H1 (cell line): ENCODE data around the gene P3H2. TPM values are rescaled to one million over a fixed set of nuclear protein-coding genes. Genes with fewer than 3 reads are reported as not detected.

ENCODE experiments used
- CTCF ChIA-PET: fragments of 300-600 bp; sonication (Branson Sonifier 250); formaldehyde crosslinking; loops from one replicate; lab custom pipeline; 2021; ENCODE audit not compliant: partially characterized antibody; lab: Charles Lee
- POLR2A ChIA-PET: fragments of 300-600 bp; sonication (Branson Sonifier 250); formaldehyde crosslinking; loops from one replicate; lab custom pipeline; 2021; ENCODE audit warnings: inconsistent platforms; ENCODE audit not compliant: partially characterized antibody; lab: Charles Lee
- DNase-seq, 2 experiments: peaks; one replicate each; pipeline versions ENCODE4 v3.0.0 to v3.0.0-alpha.2; 2010 to 2022; ENCODE audit warnings: low spot score in 2 of 2, low read depth in 1 of 2, mixed read lengths in 1 of 2
- FAIRE-seq: peaks from 2 replicates; lab custom pipeline; 2011; peaks lifted over from hg19 to GRCh38; lab: Jason Lieb, UNC
- H2AFZ ChIP-seq: 2 replicates; pipeline ENCODE4 v1.8.1; 2012; ENCODE audit warnings: low read length, inconsistent platforms
- H2AK5ac ChIP-seq: 2 replicates; pipeline ENCODE4 v1.6.1; 2013; ENCODE audit warnings: low read depth, low read length
- H2BK120ac ChIP-seq: replicated peaks from 2 replicates; pipeline ENCODE3; 2013; ENCODE audit warnings: low read depth, low read length, inconsistent platforms
- H2BK12ac ChIP-seq: 2 replicates; pipeline ENCODE4 v1.6.1; 2013; ENCODE audit warnings: low read depth, low read length
- H2BK15ac ChIP-seq: 2 replicates; pipeline ENCODE4 v1.6.1; 2013; ENCODE audit warnings: low read length
- H2BK20ac ChIP-seq: 2 replicates; pipeline ENCODE4 v1.6.1; 2013; ENCODE audit warnings: low read length
- H2BK5ac ChIP-seq: 2 replicates; pipeline ENCODE4 v1.6.1; 2013; ENCODE audit warnings: low read depth, low read length
- H3K14ac ChIP-seq: 2 replicates; pipeline ENCODE4 v1.6.1; 2013; ENCODE audit warnings: inconsistent platforms; ENCODE audit not compliant: insufficient read length
- H3K18ac ChIP-seq: 2 replicates; pipeline ENCODE4 v1.6.1; 2013; ENCODE audit warnings: low read length; ENCODE audit errors: extremely low read depth
- H3K23ac ChIP-seq: 2 replicates; pipeline ENCODE4 v1.6.1; 2013; ENCODE audit warnings: inconsistent platforms; ENCODE audit not compliant: insufficient read length
- H3K23me2 ChIP-seq: 2 replicates; pipeline ENCODE4 v1.6.1; 2013; ENCODE audit warnings: low read depth, low read length
- H3K27ac ChIP-seq: 2 replicates; pipeline ENCODE4 v1.6.1; 2011; ENCODE audit warnings: low read depth, low read length, inconsistent platforms
- H3K27me3 ChIP-seq, 4 experiments: replicated peaks in 1 of 4; 1 replicate in 1 of 4; 2 replicates in 3 of 4; pipeline versions ENCODE4 v1.6.1 to v1.8.1; 2011 to 2013; ENCODE audit warnings: low read length in 3 of 4, mild to moderate bottlenecking in 3 of 4, inconsistent platforms in 2 of 4, mixed read lengths in 2 of 4, moderate library complexity in 1 of 4; ENCODE audit not compliant: control insufficient read depth in 3 of 4, insufficient read depth in 3 of 4; ENCODE audit errors: extremely low read depth in 1 of 4
- H3K36me3 ChIP-seq, 4 experiments: 2 replicates each; pipeline versions ENCODE4 v1.6.1 to v1.8.1; 2011 to 2013; ENCODE audit warnings: mild to moderate bottlenecking in 4 of 4, low read length in 3 of 4, moderate library complexity in 2 of 4, control low read depth in 1 of 4, inconsistent platforms in 1 of 4; ENCODE audit not compliant: insufficient read depth in 4 of 4, control insufficient read depth in 2 of 4
- H3K4ac ChIP-seq: replicated peaks from 2 replicates; pipeline ENCODE3; 2013; ENCODE audit warnings: low read length, low read depth, mixed read lengths, inconsistent platforms; ENCODE audit not compliant: insufficient read length
- H3K4me1 ChIP-seq, 4 experiments: replicated peaks in 1 of 4; 1 replicate in 1 of 4; 2 replicates in 3 of 4; pipeline versions ENCODE4 v1.6.1 to v1.8.1; 2011 to 2013; ENCODE audit warnings: low read length in 3 of 4, inconsistent platforms in 2 of 4, mixed read lengths in 1 of 4; ENCODE audit not compliant: insufficient read depth in 4 of 4, control insufficient read depth in 3 of 4
- H3K4me2 ChIP-seq, 2 experiments: 2 replicates each; pipeline versions ENCODE4 v1.6.1 to v1.8.1; 2011 to 2013; ENCODE audit warnings: low read depth in 2 of 2, low read length in 2 of 2, control low read depth in 1 of 2, inconsistent platforms in 1 of 2, mild to moderate bottlenecking in 1 of 2; ENCODE audit not compliant: insufficient read depth in 1 of 2
- H3K4me3 ChIP-seq, 4 experiments: fragments of 200-600, 300-600 bp in 1 of 4; sonication (generic), shearing (Covaris generic), sonication (Bioruptor Twin) in 1 of 4; 2 replicates each; pipeline versions ENCODE4 v1.5.1 to v1.8.1; 2011 to 2016; ENCODE audit warnings: low read length in 4 of 4, low read depth in 3 of 4, control low read depth in 2 of 4, inconsistent platforms in 2 of 4, mild to moderate bottlenecking in 2 of 4, mixed read lengths in 1 of 4, moderate library complexity in 1 of 4; ENCODE audit not compliant: insufficient read depth in 2 of 4; ENCODE audit errors: extremely low read depth in 1 of 4
- H3K56ac ChIP-seq: replicated peaks from 2 replicates; pipeline ENCODE3; 2013; ENCODE audit warnings: low read depth, mild to moderate bottlenecking, mixed read lengths, low read length, inconsistent platforms; ENCODE audit not compliant: insufficient read length
- H3K79me1 ChIP-seq: 2 replicates; pipeline ENCODE4 v1.6.1; 2013; ENCODE audit warnings: low read depth, low read length, control low read depth
- H3K79me2 ChIP-seq, 2 experiments: 2 replicates each; pipeline versions ENCODE4 v1.6.1 to v1.8.1; 2012 to 2013; ENCODE audit warnings: low read length in 2 of 2, mild to moderate bottlenecking in 2 of 2, inconsistent platforms in 1 of 2; ENCODE audit not compliant: insufficient read depth in 2 of 2, control insufficient read depth in 1 of 2
- H3K9ac ChIP-seq, 4 experiments: replicated peaks in 1 of 4; 1 replicate in 1 of 4; 2 replicates in 3 of 4; pipeline versions ENCODE4 v1.6.1 to v1.8.1; 2011 to 2013; ENCODE audit warnings: low read depth in 3 of 4, low read length in 3 of 4, control low read depth in 2 of 4, mild to moderate bottlenecking in 2 of 4, moderate library complexity in 2 of 4, inconsistent platforms in 1 of 4; ENCODE audit errors: extremely low read depth in 1 of 4
- H3K9me3 ChIP-seq, 2 experiments: 2 replicates each; pipeline versions ENCODE4 v1.6.1 to v1.8.1; 2012 to 2013; ENCODE audit warnings: mild to moderate bottlenecking in 2 of 2, moderate library complexity in 2 of 2, control low read depth in 1 of 2, inconsistent platforms in 1 of 2, low read depth in 1 of 2, low read length in 1 of 2, mixed read lengths in 1 of 2; ENCODE audit not compliant: insufficient read depth in 2 of 2
- H4K20me1 ChIP-seq, 2 experiments: replicated peaks in 1 of 2; 2 replicates each; pipeline versions ENCODE3 to v1.8.1; 2011 to 2013; ENCODE audit warnings: inconsistent platforms in 2 of 2, low read length in 2 of 2, mild to moderate bottlenecking in 1 of 2; ENCODE audit not compliant: insufficient read depth in 2 of 2, control insufficient read depth in 1 of 2
- H4K5ac ChIP-seq: 2 replicates; pipeline ENCODE4 v1.6.1; 2013; ENCODE audit warnings: low read length, low read depth, mixed read lengths, inconsistent platforms; ENCODE audit not compliant: insufficient read length
- H4K8ac ChIP-seq: 2 replicates; pipeline ENCODE4 v1.8.0; 2013; ENCODE audit warnings: mild to moderate bottlenecking, moderate library complexity, low read length, inconsistent platforms; ENCODE audit not compliant: insufficient read depth; ENCODE audit errors: extremely low read depth
- H4K91ac ChIP-seq: replicated peaks from 2 replicates; pipeline ENCODE3; 2013; ENCODE audit warnings: low read length, mixed read lengths, inconsistent platforms; ENCODE audit not compliant: insufficient read length
- SIN3A ChIP-seq, 2 experiments: IDR thresholded peaks in 1 of 2; conservative IDR thresholded peaks in 1 of 2; 2 replicates each; pipeline ENCODE4 v1.6.1; 2011 to 2012; ENCODE audit warnings: low read length in 2 of 2, improper control_type of control experiment in 1 of 2, low read depth in 1 of 2, mild to moderate bottlenecking in 1 of 2
- TAF7 ChIP-seq: optimal IDR thresholded peaks from 2 replicates; pipeline ENCODE3; 2011; ENCODE audit warnings: low read depth, mild to moderate bottlenecking, inconsistent platforms, low read length, moderate library complexity, borderline replicate concordance
- TEAD4 ChIP-seq: IDR thresholded peaks from 2 replicates; pipeline ENCODE4 v1.6.1; 2012; ENCODE audit warnings: low read depth, low read length, inconsistent platforms, mixed read lengths
- WGBS, 2 experiments: shearing (Covaris generic) in 1 of 2; methylation state at CpG; one replicate each; pipeline versions ENCODE4 v1.1.6 to v1.1.7; 2013 to 2015; ENCODE audit warnings: low lambda C conversion rate in 2 of 2, mixed read lengths in 2 of 2, inconsistent platforms in 1 of 2, low coverage in 1 of 2, missing lambda C conversion rate in 1 of 2; ENCODE audit not compliant: insufficient replicate concordance in 2 of 2, insufficient coverage in 1 of 2, insufficient read length in 1 of 2; ENCODE audit errors: extremely low coverage in 1 of 2, missing lambda C conversion rate in 1 of 2; 5-methylcytosine and 5-hydroxymethylcytosine counted together
- polyA plus RNA-seq, 7 experiments: library from polyadenylated mRNA; depleted of rRNA in 3 of 7; stranded (reverse) in 5 of 7; unstranded in 2 of 7; fragments of >200 nt in 5 of 7; fragments of 200-250 nt in 2 of 7; gene quantifications; 1 replicate in 5 of 7; 2 replicates in 1 of 7; 4 replicates in 1 of 7; pipeline versions ENCODE4 v1.2.1 to v1.2.3, GENCODE V29; 2011 to 2013; ENCODE audit warnings: missing spikeins in 2 of 7, mixed read lengths in 2 of 7
- total RNA-seq: library from RNA; stranded (reverse); fragmentation: NEBNext Ultra II Directional; extraction: Animal tissue kit (Norgen Biotek cat#: 25700); gene quantifications from 2 replicates; pipeline ENCODE4 v1.2.1, GENCODE V29; 2021
- TF ChIP-seq, protein P1 (sequence below): IDR thresholded peaks from 2 replicates; pipeline ENCODE4 v1.6.1; 2012; ENCODE audit warnings: inconsistent platforms

Gene P3H2
- total and polyA plus RNA-seq, 2 of the 8 experiments (the other 6 are each of a cell fraction or from before 2014, with no cell fraction given) = 40.5 to 60.4 TPM

DNA sequence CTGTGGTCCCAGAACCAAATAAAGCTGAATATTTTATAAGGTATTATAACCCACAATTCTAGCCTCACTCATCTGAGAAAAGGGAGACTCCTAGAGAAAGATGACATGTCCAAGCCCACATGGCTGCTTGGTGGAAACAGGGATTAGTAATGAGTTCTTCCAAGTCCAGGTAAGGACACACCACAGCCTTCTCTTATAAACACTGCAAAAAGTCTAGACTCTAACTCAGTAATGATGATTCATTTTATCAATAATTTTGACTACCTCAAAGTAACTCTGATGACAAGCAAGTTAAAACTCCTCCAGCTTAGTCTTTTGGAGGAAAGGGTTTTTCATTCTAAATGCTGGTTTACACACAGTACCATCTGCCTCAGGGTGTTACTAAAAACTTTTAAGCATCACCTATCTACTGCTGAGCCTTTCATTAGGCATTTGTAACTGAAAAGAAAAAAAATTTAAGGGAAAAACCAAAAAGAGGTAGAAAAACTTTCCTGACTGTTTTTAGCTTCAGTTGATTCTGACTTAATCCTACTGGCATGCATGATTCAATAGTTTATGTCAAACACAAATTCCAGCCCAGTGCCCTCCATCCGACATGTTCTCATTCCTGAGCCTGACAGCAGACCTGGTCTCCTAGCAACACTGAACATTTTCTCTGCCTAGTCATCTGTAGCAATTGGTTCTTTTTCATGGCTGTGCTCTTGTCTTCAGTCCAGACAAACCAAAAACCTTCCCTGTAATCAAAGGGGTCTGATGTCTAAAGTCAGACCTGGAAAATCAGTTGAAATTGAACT is 43.9 kb downstream of the P3H2 start:
- H2AFZ ChIP-seq = no peak overlapping the region
- H3K79me1 ChIP-seq = no peaks in the 10 kb centered on the region
- no peak overlapping the region for H2BK120ac ChIP-seq
- no peak overlapping the region for H3K18ac ChIP-seq
- H3K56ac ChIP-seq = no peak overlapping the region
- no peak overlapping the region for H3K9ac ChIP-seq
- peaks cover 0 to 4% (median 0%) of the 10 kb centered on the region in 4 experiments; a peak in 2 of 7 replicates for H3K4me1 ChIP-seq
- no peak overlapping the region for H3K4me2 ChIP-seq
- peaks cover 2% of the 10 kb centered on the region in 2 experiments for H4K20me1 ChIP-seq
- TF ChIP-seq, protein P1, sequence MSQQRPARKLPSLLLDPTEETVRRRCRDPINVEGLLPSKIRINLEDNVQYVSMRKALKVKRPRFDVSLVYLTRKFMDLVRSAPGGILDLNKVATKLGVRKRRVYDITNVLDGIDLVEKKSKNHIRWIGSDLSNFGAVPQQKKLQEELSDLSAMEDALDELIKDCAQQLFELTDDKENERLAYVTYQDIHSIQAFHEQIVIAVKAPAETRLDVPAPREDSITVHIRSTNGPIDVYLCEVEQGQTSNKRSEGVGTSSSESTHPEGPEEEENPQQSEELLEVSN = no peak
- TF ChIP-seq TEAD4 (peak; percentile 84), TAF7 (no peak), SIN3A (conservative IDR thresholded peaks at IDR 0.05 in 1 of 2, IDR thresholded peaks at IDR 0.05 in 1 of 2; ENCODE audit: low read depth in 1 of 2, low read length in 2 of 2) (0 out of 4 replicates have a peak, but pooled peaks have one; percentile 20 to 74)
- CTCF ChIA-PET = interaction anchor here (0.5 to 1.0 kb wide), 4 partner anchors 8 to 153 kb away, joined by 3 to 4 read pairs (median 3); no protein-coding TSS in a partner anchor
- no peak overlapping the region for H3K23ac ChIP-seq
- H3K9me3 ChIP-seq = no peaks in the 10 kb centered on the region
- FAIRE-seq (peak; percentile 80), DNase-seq (peak in 1 of 2 experiments; percentile 41)
- H3K14ac ChIP-seq = no peak overlapping the region
- H3K4me3 ChIP-seq = no peak overlapping the region
- POLR2A ChIA-PET = no interaction called here
- H3K4ac ChIP-seq = no peak overlapping the region
- H4K5ac ChIP-seq = no peak overlapping the region
- no peak overlapping the region for H2BK12ac ChIP-seq
- no peaks in the 10 kb centered on the region for H3K23me2 ChIP-seq
- no peak overlapping the region for H4K8ac ChIP-seq
- no peak overlapping the region for H3K27ac ChIP-seq
- no peak overlapping the region for H2BK20ac ChIP-seq
- H4K91ac ChIP-seq = no peak overlapping the region
- no peak overlapping the region for H2BK15ac ChIP-seq
- WGBS, 2 experiments = 78% methylated on average over 1 of the region's 1 CpG; no CpG with 5 or more reads in 1 of the 2 experiments
- H3K27me3 ChIP-seq = no peaks in the 10 kb centered on the region
- no peak overlapping the region for H2AK5ac ChIP-seq
- peaks cover 0 to 43% of the 10 kb centered on the region in 2 experiments; a peak in 2 of 4 replicates for H3K79me2 ChIP-seq
- 0 out of 8 replicates have a peak, but pooled peaks cover 0 to 4% (median 0%) of the 10 kb centered on the region in 4 experiments for H3K36me3 ChIP-seq
- H2BK5ac ChIP-seq = no peak overlapping the region
